Stimulated activated CD4-positive, alpha-beta T cell treated with anti-CD3 and anti-CD28 coated beads, TNF-alpha, amount 100 ng/mL, for 24 hours (primary cell): ENCODE data around the gene RNF175.

Experiments
- DNase-seq, 3 experiments: peaks; one replicate each; pipeline ENCODE4 v3.0.0-alpha.2; 2020; ENCODE audit warnings: low read depth in 3 of 3

RNF175 gene

GRCh38 chr4:153785910-153786721, 26.3 kb upstream of the RNF175 start:
- DNase-seq: no peak

DNA sequence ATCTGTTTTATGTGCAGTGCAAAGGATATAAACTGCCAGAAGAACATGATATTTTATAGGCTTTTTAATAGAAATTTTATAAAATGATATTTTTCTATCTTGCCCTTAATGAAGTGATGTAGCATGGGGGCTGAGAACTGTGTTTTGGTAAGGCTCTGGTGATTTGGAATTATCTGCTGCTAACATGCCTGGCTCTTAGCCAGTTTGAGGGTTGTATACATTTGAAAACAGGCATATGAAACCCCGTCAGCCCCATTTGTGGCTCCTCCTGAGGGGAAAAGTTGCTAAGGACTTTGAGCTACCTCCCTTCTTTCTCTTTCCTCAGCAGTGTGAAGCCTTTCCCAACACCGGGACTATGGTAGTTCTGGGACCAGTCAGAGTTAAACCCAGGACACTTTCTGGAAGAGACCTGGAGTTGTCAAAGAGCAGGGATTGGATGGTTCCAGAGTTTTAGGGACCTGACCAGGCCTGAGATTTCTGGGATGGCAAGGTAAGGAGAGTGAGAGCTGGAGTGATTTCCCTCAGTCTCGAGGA, 24.4 kb upstream of the RNF175 start:
- DNase-seq: no peak

GRCh38 chr4:153782581-153782980, 22.8 kb upstream of the RNF175 start:
- no peak for DNase-seq

DNA sequence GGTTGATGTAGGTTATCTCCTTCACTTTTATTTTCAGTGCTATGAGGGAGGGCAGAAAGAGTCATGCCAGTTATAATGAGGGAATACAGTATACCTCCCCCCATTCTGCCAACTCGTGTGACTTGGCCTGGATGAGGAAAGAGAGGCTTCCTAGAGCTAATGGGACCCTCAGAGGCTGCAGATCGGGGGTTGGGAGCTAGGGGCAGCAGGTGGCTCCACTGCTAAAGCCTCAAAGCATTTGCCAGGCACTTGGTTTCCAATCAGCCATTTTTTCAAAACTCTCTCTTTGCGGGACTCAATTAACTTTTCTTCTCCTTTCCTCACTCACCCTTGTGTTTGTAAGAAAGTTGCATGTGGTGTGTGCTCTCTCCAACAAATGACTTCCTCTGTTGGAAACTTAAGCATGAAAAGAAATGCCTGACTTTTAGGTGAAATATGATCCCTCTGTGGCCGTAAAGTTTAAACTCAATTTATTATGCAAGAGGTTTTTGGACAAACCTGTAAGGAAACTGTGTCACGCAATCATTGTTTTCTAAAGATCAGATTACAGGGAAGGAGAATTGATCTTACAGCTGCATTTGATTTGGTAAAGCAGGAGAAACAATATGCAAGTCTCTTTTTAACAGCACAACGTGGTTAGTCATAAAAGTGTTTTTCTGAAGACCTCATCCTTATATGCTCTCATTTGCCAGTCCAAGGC, 22.0 kb upstream of the RNF175 start:
- no peak for DNase-seq

GRCh38 chr4:153781280-153781679, 21.5 kb upstream of the RNF175 start:
- no peak for DNase-seq

DNA sequence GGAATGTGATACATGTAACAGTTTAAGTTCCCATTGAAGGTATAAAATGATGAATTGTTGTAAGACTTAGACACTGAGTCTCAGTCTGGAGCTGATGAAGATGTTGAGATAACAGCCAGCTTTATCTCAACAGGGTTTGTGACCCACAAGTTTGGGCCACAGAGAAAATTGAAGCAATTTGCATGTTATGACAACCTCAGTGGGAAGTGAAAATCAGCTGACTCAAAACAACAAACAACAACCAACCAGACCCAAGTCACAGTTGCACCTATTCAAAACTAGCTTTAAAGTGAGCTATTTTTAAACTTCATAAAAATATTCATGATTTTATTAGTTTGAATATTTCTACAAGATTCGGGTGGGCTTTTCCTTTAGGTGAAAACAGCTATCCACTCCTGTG, 21.1 kb upstream of the RNF175 start:
- DNase-seq: no peak

DNA sequence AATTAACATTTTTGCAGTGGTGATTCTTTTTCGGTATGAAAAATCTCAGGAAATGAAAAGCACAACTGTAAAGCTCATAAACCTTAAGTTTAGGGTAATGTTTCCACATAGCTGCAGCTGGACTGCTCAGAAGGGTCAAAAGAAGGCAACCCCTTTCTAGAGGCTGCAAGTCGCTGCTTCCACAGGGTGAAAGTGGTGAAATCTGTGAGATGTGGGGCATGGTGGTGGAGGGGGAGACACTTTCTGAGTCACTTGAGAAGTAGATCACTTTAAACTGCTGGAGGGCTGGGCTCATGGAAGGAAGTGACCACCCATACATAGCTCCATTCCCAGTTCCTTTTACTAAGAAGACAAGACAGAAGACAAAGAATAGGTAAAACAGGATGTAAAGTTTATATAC, 20.4 kb upstream of the RNF175 start:
- DNase-seq: no peak

DNA sequence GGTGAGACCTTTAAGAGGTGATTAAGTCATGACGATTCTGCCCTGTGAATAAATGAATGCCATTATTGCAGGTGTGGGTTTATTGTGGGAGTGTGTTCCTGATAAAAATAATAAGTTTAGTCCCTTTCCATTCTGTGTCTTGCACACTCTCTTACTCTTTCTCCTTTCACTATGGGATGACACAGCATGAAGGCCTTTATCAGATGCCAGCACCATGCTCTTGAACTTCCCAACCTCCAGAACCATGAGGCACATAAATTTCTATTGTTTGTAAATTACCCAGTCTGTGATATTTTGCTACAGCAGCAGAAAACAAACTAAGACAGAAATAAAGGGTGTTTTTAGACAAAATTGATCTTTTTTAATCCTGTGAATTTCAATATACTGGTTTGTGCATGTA, 18.6 kb upstream of the RNF175 start:
- no peak for DNase-seq

GRCh38 chr4:153777421-153777820, 17.6 kb upstream of the RNF175 start:
- DNase-seq: no peak

DNA sequence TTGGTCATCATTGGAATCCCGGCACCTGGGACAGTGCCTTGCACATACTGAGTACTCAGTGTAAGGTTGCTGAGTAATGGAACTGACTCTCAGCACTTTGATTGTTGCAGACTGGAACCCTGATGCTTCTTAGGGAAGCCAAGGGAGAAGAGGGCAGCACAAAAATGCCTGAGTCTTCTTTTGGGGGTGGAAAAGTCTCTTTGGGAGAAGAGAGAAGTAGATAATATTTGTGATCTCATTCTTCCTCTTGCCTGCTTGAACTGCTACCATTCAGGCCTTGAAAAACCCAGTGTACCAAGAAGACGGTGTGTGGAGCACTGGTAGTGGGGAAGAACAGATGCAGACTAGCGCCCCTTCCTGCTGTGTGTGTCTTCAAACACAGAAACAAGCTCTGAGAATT, 16.8 kb upstream of the RNF175 start:
- DNase-seq: no peak

- DNase-seq: no peak
These were observed 13.4 kb upstream of the RNF175 start for GRCh38 chr4:153773236-153773690.

DNA sequence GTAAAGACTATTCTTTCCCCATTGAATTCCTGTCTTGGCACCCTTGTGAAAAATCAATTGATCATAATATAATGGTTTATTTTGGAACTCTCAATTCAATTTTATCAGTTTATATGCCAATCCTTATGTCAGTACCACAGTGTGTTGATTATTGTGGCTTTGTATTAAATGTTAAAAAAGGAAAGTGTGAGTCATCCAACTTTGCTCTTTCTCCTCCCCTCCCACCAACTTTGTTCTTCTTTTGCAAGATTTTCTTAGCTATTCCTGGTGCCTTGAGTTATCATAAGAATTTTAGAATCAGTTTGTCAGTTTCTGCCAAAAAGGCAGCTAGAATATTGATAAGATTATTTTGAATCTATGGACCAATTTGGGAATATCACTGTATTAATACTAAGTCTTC, 11.2 kb upstream of the RNF175 start:
- no peak for DNase-seq

GRCh38 chr4:153766758-153767157, 6.9 kb upstream of the RNF175 start:
- DNase-seq: no peak

DNA sequence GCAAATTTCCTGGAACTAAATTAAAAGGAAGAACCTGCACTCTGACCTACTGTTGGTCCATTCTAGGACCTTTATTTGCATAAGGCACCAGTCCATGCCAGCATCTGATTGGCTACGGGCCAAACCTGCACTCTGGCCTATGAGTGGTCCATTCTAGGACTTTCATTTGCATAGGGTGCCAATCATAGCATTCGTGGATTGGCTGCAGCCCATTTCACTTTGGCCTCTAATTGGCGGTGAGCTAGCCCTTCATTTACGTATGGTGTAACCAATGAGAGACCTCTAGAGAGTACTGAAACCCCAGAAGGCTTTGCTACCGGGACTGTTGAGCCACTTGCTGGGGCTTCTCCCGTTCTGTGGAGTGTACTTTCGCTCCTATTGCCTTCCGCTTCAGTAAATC, 6.1 kb upstream of the RNF175 start:
- DNase-seq: no peak

DNA sequence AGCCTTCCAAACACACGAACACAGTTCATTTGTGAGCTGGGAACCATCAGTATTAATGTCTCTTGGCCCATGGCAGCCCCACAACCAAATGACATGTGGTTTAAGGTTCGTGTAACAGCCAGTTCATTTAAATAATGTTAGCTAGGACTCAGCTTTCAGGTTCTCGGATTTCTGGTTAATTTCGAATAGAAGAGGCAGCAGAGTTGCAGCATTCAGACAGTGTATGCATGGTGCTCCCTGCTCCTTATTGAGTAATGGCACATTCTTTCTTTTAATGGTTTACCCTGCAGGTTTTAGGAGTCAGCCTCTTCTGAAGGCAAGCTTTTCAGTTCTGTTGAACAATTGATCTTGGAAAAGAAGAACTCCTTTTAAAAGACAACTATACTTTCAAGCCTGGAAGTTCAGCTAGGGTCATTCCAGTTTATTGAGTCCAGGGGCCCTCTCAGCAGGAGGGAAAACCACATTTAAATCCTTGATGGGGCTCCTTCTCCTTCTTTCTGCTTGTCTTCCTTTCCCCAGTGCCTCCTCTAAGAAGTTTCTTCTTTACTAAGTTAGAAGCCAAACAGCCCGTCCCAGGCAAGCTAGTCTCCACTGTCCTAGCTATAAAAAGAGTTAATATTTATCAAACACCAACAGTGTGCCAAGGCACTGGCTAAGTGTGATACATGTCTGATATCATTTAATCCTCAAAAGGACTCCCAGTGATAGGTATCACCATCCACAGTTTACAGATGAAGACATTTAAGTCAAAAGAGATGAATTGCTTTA, 5.0 kb upstream of the RNF175 start:
- no peak for DNase-seq

DNA sequence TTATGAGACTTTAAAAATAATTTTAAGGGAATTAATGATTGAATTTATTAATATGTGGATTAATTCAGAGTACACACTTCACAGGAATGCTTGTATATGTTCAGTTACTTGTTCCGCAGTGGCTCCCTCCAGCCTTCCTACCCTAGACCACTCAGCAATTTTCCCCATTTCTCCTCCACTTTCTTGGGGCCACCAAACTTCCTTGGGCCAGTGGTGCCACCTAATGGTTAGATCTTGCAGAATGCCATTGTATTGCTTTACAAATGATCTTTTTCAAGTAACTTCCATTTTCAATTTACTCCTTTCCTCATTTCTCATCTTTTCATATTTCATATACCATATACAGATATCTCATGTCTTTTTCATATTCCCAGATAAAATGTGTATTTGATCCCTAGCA, 3.6 kb upstream of the RNF175 start:
- DNase-seq: no peak

GRCh38 chr4:153758688-153759406, 977 bp downstream of the RNF175 start:
- DNase-seq: no peak

DNA sequence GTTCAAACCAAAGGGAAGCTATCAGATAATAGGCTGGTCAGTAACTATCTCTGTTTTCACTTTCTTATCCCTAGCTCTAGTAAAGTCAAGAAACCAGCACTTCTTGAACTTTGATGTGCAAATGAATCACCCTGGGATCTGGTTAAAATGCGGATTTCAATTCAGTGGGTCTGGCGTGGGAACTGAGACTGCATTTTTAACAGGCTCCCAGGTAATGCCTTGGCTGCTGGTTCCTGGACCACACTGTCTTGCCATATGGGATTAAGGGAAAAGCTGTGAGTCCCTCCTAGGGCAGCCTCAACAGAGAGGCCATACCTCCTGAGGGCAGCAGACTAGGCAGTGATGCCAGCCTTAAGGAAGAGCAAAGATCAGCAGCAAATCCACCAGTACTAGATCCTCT, 1.7 kb downstream of the RNF175 start:
- DNase-seq: no peak

- no peak for DNase-seq
These were observed 2.4 kb downstream of the RNF175 start for GRCh38 chr4:153757407-153757806.

- no peak for DNase-seq
These were observed 4.6 kb downstream of the RNF175 start for GRCh38 chr4:153755186-153755585.

DNA sequence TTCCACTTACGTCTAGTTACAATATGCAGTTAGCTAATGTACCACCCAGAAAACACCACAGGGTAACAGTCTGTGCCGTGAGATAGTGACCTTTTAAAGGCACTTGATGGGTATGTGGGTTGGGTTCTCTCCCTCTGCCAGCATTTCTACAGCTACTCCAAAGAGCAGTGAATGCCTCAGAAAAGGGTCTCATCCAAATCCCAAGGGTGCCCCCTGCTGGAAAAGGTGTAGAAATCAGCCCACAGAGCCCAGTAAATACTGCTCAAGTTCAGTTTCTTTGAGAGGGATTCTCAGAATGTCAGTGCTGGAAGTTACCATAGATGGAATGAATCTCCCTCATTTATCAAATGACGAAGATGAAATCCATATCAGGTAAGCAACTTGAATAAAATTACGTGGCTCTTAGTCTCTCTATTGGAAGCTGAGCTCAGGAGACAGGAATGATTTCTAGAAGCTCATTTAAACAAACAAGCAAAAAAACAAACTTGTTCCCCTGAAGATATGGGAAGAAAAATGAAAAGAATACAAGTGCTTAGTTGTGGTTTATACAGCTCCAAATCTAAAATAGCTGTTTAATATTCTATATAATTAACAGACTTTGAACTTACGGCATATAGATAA, 9.5 kb downstream of the RNF175 start:
- DNase-seq: peak; percentile 43 to 53 (median 44)
